ENCODE measurements around the gene REG3G.

- no peak for TF ChIP-seq NR3C1 (CRISPR knock-in tag; conservative IDR thresholded peaks at IDR 0.05; ENCODE audit: low read depth)
- no peak for TF ChIP-seq IRF2 (CRISPR knock-in tag; IDR thresholded peaks at IDR 0.05; ENCODE audit: borderline replicate concordance, low read depth)
- TF ChIP-seq PRDM15 (CRISPR knock-in tag; IDR thresholded peaks at IDR 0.05) = no peak
- TF ChIP-seq USF2 (CRISPR knock-in tag; IDR thresholded peaks at IDR 0.05) = no peak
Observed at GRCh38 chr2:78979380-78980151, 45.9 kb upstream of the REG3G start.
